Hepatocyte (in vitro differentiated cells): ENCODE results near the gene RAB21.

Experiments used
- EZH2 ChIP-seq: fragments of 200-600 bp; sonication (generic); IDR thresholded peaks from 2 replicates; pipeline ENCODE4 v1.6.1; 2016; ENCODE audit warnings: antibody characterized with exemption, mild to moderate bottlenecking, borderline replicate concordance
- EZH2phosphoT487 ChIP-seq: fragments of 200-600 bp; sonication (generic); IDR thresholded peaks from one replicate; pipeline ENCODE4 v1.6.1; 2018; ENCODE audit warnings: antibody characterized with exemption, mild to moderate bottlenecking, low read depth, moderate library complexity; ENCODE audit not compliant: unreplicated experiment, severe bottlenecking
- TF ChIP-seq, protein P1 (sequence below): fragments of 200-600 bp; sonication (generic); IDR thresholded peaks from 2 replicates; pipeline ENCODE4 v1.5.1; 2016; ENCODE audit warnings: antibody characterized with exemption, mild to moderate bottlenecking; ENCODE audit not compliant: poor library complexity

DNA sequence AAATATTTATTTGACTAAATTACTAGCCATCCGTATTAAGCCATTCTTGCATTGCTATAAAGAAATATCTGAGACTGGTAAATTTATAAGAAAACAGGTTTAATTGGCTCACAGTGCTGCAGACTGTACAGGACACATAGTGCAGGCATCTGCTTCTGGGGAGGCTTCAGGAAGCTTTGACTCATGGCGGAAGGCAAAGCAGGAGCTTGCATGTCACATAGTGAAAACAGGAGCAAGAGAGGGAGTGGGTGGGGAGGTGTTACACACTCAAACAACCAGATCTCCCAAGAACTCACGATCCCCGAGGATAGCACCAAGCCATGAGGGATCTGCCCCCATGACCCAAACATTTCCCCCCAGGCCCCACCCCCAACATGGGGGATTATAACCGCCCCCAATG, 26.7 kb upstream of the RAB21 start:
- TF ChIP-seq, protein P1, sequence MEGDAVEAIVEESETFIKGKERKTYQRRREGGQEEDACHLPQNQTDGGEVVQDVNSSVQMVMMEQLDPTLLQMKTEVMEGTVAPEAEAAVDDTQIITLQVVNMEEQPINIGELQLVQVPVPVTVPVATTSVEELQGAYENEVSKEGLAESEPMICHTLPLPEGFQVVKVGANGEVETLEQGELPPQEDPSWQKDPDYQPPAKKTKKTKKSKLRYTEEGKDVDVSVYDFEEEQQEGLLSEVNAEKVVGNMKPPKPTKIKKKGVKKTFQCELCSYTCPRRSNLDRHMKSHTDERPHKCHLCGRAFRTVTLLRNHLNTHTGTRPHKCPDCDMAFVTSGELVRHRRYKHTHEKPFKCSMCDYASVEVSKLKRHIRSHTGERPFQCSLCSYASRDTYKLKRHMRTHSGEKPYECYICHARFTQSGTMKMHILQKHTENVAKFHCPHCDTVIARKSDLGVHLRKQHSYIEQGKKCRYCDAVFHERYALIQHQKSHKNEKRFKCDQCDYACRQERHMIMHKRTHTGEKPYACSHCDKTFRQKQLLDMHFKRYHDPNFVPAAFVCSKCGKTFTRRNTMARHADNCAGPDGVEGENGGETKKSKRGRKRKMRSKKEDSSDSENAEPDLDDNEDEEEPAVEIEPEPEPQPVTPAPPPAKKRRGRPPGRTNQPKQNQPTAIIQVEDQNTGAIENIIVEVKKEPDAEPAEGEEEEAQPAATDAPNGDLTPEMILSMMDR = no peak
- TF ChIP-seq EZH2 = no peak
- TF ChIP-seq EZH2phosphoT487 = no peak
